Mesendoderm (in vitro differentiated cells): ENCODE measurements around the gene PROS1.
"Not testable (repeated sequence)": the region's sequence is repeated elsewhere in the genome, so short reads cannot be mapped to it uniquely, and the experiment has no call there.

Source experiments
- DNase-seq: peaks from one replicate; pipeline ENCODE4 v3.0.0; 2013
- H2AK5ac ChIP-seq: 2 replicates; pipeline ENCODE4 v1.6.1; 2013; ENCODE audit warnings: low read length, inconsistent platforms
- H2BK120ac ChIP-seq: 2 replicates; pipeline ENCODE4 v1.6.1; 2013; ENCODE audit warnings: low read depth, mild to moderate bottlenecking, low read length, moderate library complexity, mixed read lengths
- H2BK15ac ChIP-seq: replicated peaks from 2 replicates; pipeline ENCODE4 v1.6.1; 2013; ENCODE audit warnings: low read depth, mild to moderate bottlenecking, moderate library complexity
- H2BK5ac ChIP-seq: 2 replicates; pipeline ENCODE4 v1.6.1; 2013; ENCODE audit warnings: low read length, inconsistent platforms
- H3K18ac ChIP-seq: 2 replicates; pipeline ENCODE4 v1.6.1; 2013; ENCODE audit warnings: mild to moderate bottlenecking, low read length, mixed read lengths
- H3K23ac ChIP-seq: one replicate; pipeline ENCODE4 v1.6.1; 2013; ENCODE audit warnings: low read length
- H3K27ac ChIP-seq: 2 replicates; pipeline ENCODE4 v1.5.1; 2013; ENCODE audit warnings: low read depth, mild to moderate bottlenecking, inconsistent platforms, low read length, moderate library complexity
- H3K27me3 ChIP-seq: 2 replicates; pipeline ENCODE4 v1.6.1; 2013; ENCODE audit warnings: low read length, control low read depth, mild to moderate bottlenecking, inconsistent platforms; ENCODE audit not compliant: insufficient read depth, poor library complexity
- H3K36me3 ChIP-seq: 2 replicates; pipeline ENCODE4 v1.6.1; 2013; ENCODE audit warnings: low read length, inconsistent platforms; ENCODE audit not compliant: control insufficient read depth, insufficient read depth
- H3K4ac ChIP-seq: one replicate; pipeline ENCODE4 v1.6.1; 2013; ENCODE audit warnings: low read depth, mild to moderate bottlenecking, low read length, moderate library complexity
- H3K4me1 ChIP-seq: 2 replicates; pipeline ENCODE4 v1.6.1; 2013; ENCODE audit warnings: low read depth, low read length, inconsistent platforms; ENCODE audit not compliant: control insufficient read depth
- H3K4me2 ChIP-seq: 2 replicates; pipeline ENCODE4 v1.6.1; 2013; ENCODE audit warnings: low read length
- H3K4me3 ChIP-seq: 2 replicates; pipeline ENCODE4 v1.5.1; 2013; ENCODE audit warnings: mild to moderate bottlenecking, low read length
- H3K56ac ChIP-seq: one replicate; pipeline ENCODE4 v1.6.1; 2013; ENCODE audit warnings: low read length
- H3K79me1 ChIP-seq: 2 replicates; pipeline ENCODE4 v1.6.1; 2013; ENCODE audit warnings: low read length, inconsistent platforms
- H3K79me2 ChIP-seq: 2 replicates; pipeline ENCODE4 v1.6.1; 2013; ENCODE audit warnings: mild to moderate bottlenecking, low read length; ENCODE audit not compliant: control insufficient read depth, insufficient read depth
- H3K9ac ChIP-seq: 2 replicates; pipeline ENCODE4 v1.6.1; 2013; ENCODE audit warnings: low read length, inconsistent platforms
- H4K5ac ChIP-seq: one replicate; pipeline ENCODE4 v1.6.1; 2013; ENCODE audit warnings: low read length
- H4K8ac ChIP-seq: one replicate; pipeline ENCODE4 v1.6.1; 2013; ENCODE audit warnings: low read depth, mild to moderate bottlenecking, control low read depth, low read length, moderate library complexity
- WGBS: extraction: QIAGEN DNeasy Blood & Tissue Kit; methylation state at CpG from one replicate; pipeline ENCODE4 v1.1.7; 2013; ENCODE audit warnings: low lambda C conversion rate, missing lambda C conversion rate; ENCODE audit not compliant: insufficient coverage; ENCODE audit errors: extremely low coverage; 5-methylcytosine and 5-hydroxymethylcytosine counted together

PROS1 gene

GRCh38 chr3:93937485-93937884 lies 36.2 kb downstream of the PROS1 start:
- not testable (repeated sequence) for H3K27ac ChIP-seq, H2BK5ac ChIP-seq, H4K5ac ChIP-seq, H3K56ac ChIP-seq, H3K4me1 ChIP-seq, H2BK120ac ChIP-seq, DNase-seq, H4K8ac ChIP-seq, H3K4ac ChIP-seq, H3K9ac ChIP-seq, H3K36me3 ChIP-seq, H3K4me3 ChIP-seq, H3K23ac ChIP-seq, H3K18ac ChIP-seq, H2BK15ac ChIP-seq, H3K79me2 ChIP-seq, H3K27me3 ChIP-seq, H2AK5ac ChIP-seq, H3K4me2 ChIP-seq, H3K79me1 ChIP-seq
- no CpG with 5 or more reads among the region's 6 CpGs for WGBS

GRCh38 chr3:93936549-93936948 lies 37.1 kb downstream of the PROS1 start:
- no peak for DNase-seq
- Histone ChIP-seq H3K4me1 (no peaks in the 10 kb centered on the region), H3K4me2 (no peak overlapping the region), H3K27ac (no peak overlapping the region), H4K5ac (no peak overlapping the region), H2BK120ac (no peak overlapping the region), H3K4ac (no peak overlapping the region), H3K4me3 (no peak overlapping the region), H3K27me3 (no peaks in the 10 kb centered on the region), H2BK5ac (no peak overlapping the region), H2AK5ac (no peak overlapping the region), H3K23ac (no peak overlapping the region), H3K18ac (no peak overlapping the region), H3K56ac (no peak overlapping the region), H3K79me2 (no peaks in the 10 kb centered on the region), H3K9ac (no peak overlapping the region), H3K79me1 (no peaks in the 10 kb centered on the region), H4K8ac (no peak overlapping the region), H3K36me3 (no peaks in the 10 kb centered on the region), H2BK15ac (no peak overlapping the region)
- WGBS: no CpG with 5 or more reads among the region's 1 CpG

GRCh38 chr3:93934366-93935046 lies 39.2 kb downstream of the PROS1 start:
- Histone ChIP-seq H3K56ac (no peak overlapping the region), H4K8ac (no peak overlapping the region), H2BK120ac (no peak overlapping the region), H3K9ac (no peak overlapping the region), H3K23ac (no peak overlapping the region), H2BK15ac (no peak overlapping the region), H3K4me3 (no peak overlapping the region), H3K18ac (no peak overlapping the region), H2BK5ac (no peak overlapping the region), H3K36me3 (no peaks in the 10 kb centered on the region), H3K79me2 (no peaks in the 10 kb centered on the region), H4K5ac (no peak overlapping the region), H3K27me3 (no peaks in the 10 kb centered on the region), H3K4ac (no peak overlapping the region), H3K4me2 (no peak overlapping the region), H3K79me1 (no peaks in the 10 kb centered on the region), H3K27ac (no peak overlapping the region), H2AK5ac (no peak overlapping the region), H3K4me1 (no peaks in the 10 kb centered on the region)
- no peak for DNase-seq
- WGBS: no CpG with 5 or more reads among the region's 5 CpGs

- no peak overlapping the region for H3K4me2 ChIP-seq
- H3K79me1 ChIP-seq: no peaks in the 10 kb centered on the region
- H2BK120ac ChIP-seq: no peak overlapping the region
- H2AK5ac ChIP-seq: no peak overlapping the region
- WGBS: no CpG with 5 or more reads among the region's 5 CpGs
- H3K36me3 ChIP-seq: no peaks in the 10 kb centered on the region
- H3K23ac ChIP-seq: no peak overlapping the region
- no peak overlapping the region for H4K5ac ChIP-seq
- H4K8ac ChIP-seq: no peak overlapping the region
- H3K27me3 ChIP-seq: no peaks in the 10 kb centered on the region
- H3K18ac ChIP-seq: no peak overlapping the region
- no peak overlapping the region for H3K4ac ChIP-seq
- H3K4me3 ChIP-seq: no peak overlapping the region
- H3K56ac ChIP-seq: no peak overlapping the region
- no peaks in the 10 kb centered on the region for H3K4me1 ChIP-seq
- H2BK5ac ChIP-seq: no peak overlapping the region
- H2BK15ac ChIP-seq: no peak overlapping the region
- H3K27ac ChIP-seq: no peak overlapping the region
- no peaks in the 10 kb centered on the region for H3K79me2 ChIP-seq
- DNase-seq: no peak
- no peak overlapping the region for H3K9ac ChIP-seq
These were observed 42.0 kb downstream of the PROS1 start for GRCh38 chr3:93931597-93932229.

GRCh38 chr3:93930041-93930440 lies 43.7 kb downstream of the PROS1 start:
- WGBS: no CpG with 5 or more reads among the region's 3 CpGs
- no peak overlapping the region for H2BK5ac ChIP-seq

GRCh38 chr3:93926789-93927188 lies 46.9 kb downstream of the PROS1 start:
- no peak overlapping the region for H3K4me2 ChIP-seq
- H4K8ac ChIP-seq: no peak overlapping the region
- H3K9ac ChIP-seq: no peak overlapping the region
- no peak overlapping the region for H2BK15ac ChIP-seq
- H3K79me2 ChIP-seq: no peaks in the 10 kb centered on the region
- no peaks in the 10 kb centered on the region for H3K4me1 ChIP-seq
- no peaks in the 10 kb centered on the region for H3K36me3 ChIP-seq
- no peak overlapping the region for H3K23ac ChIP-seq
- H3K27me3 ChIP-seq: no peaks in the 10 kb centered on the region
- no peak overlapping the region for H3K27ac ChIP-seq
- H2BK5ac ChIP-seq: no peak overlapping the region
- H3K18ac ChIP-seq: no peak overlapping the region
- no peak overlapping the region for H3K4me3 ChIP-seq
- no peak overlapping the region for H3K4ac ChIP-seq
- H3K79me1 ChIP-seq: no peaks in the 10 kb centered on the region
- H4K5ac ChIP-seq: no peak overlapping the region
- no peak overlapping the region for H3K56ac ChIP-seq
- no peak overlapping the region for H2AK5ac ChIP-seq
- DNase-seq: no peak
- no peak overlapping the region for H2BK120ac ChIP-seq

More at GRCh38 chr3:93930041-93930440, 43.7 kb downstream of the PROS1 start:
- no peak overlapping the region for H3K27ac ChIP-seq
- H3K4me2 ChIP-seq: no peak overlapping the region
- H4K5ac ChIP-seq: no peak overlapping the region
- no peak overlapping the region for H2AK5ac ChIP-seq
- no peak overlapping the region for H2BK15ac ChIP-seq
- no peak for DNase-seq
- no peak overlapping the region for H4K8ac ChIP-seq
- H3K4me3 ChIP-seq: no peak overlapping the region
- no peak overlapping the region for H3K56ac ChIP-seq
- H3K18ac ChIP-seq: no peak overlapping the region
- H3K9ac ChIP-seq: no peak overlapping the region
- H3K23ac ChIP-seq: no peak overlapping the region
- no peak overlapping the region for H2BK120ac ChIP-seq
- no peaks in the 10 kb centered on the region for H3K79me2 ChIP-seq
- no peak overlapping the region for H3K4ac ChIP-seq
- no peaks in the 10 kb centered on the region for H3K36me3 ChIP-seq
- no peaks in the 10 kb centered on the region for H3K27me3 ChIP-seq
- H3K4me1 ChIP-seq: no peaks in the 10 kb centered on the region
- H3K79me1 ChIP-seq: no peaks in the 10 kb centered on the region
